HEK293 (cell line): Measurements from ENCODE around the gene FEV.

Experiments
- GFI1B ChIP-seq: fragments of 450-650 bp; formaldehyde crosslinking; IDR thresholded peaks from 2 replicates; pipeline ENCODE4 v1.5.1; 2016; ENCODE audit warnings: missing biosample characterization, missing genetic modification characterization
- GLI4 ChIP-seq: fragments of 450-650 bp; formaldehyde crosslinking; IDR thresholded peaks from 2 replicates; pipeline ENCODE4 v1.5.1; 2016; ENCODE audit warnings: missing biosample characterization, missing genetic modification characterization
- GLIS1 ChIP-seq: fragments of 450-650 bp; formaldehyde crosslinking; IDR thresholded peaks from 2 replicates; pipeline ENCODE4 v1.5.1; 2016; ENCODE audit warnings: missing biosample characterization, missing genetic modification characterization
- IKZF3 ChIP-seq: fragments of 450-650 bp; IDR thresholded peaks from 2 replicates; pipeline ENCODE4 v1.5.0; 2018; ENCODE audit warnings: missing biosample characterization, mild to moderate bottlenecking, missing genetic modification characterization, moderate library complexity
- KLF10 ChIP-seq: fragments of 450-650 bp; IDR thresholded peaks from 2 replicates; pipeline ENCODE4 v1.5.1; 2018; ENCODE audit warnings: missing biosample characterization, mild to moderate bottlenecking, missing genetic modification characterization
- OVOL3 ChIP-seq: fragments of 450-650 bp; formaldehyde crosslinking; IDR thresholded peaks from 2 replicates; pipeline ENCODE4 v1.5.1; 2016; ENCODE audit warnings: missing biosample characterization, missing genetic modification characterization
- PRDM1 ChIP-seq: fragments of 450-650 bp; formaldehyde crosslinking; IDR thresholded peaks from 2 replicates; pipeline ENCODE4; 2016; ENCODE audit warnings: missing biosample characterization, missing genetic modification characterization
- PRDM6 ChIP-seq: fragments of 450-650 bp; formaldehyde crosslinking; IDR thresholded peaks from 2 replicates; pipeline ENCODE4 v1.5.1; 2017; ENCODE audit warnings: missing biosample characterization, missing genetic modification characterization
- SP2 ChIP-seq: fragments of 450-650 bp; formaldehyde crosslinking; IDR thresholded peaks from 2 replicates; pipeline ENCODE4 v1.5.1; 2016; ENCODE audit warnings: missing biosample characterization, missing genetic modification characterization
- ZBTB11 ChIP-seq: fragments of 450-650 bp; formaldehyde crosslinking; conservative IDR thresholded peaks from 2 replicates; pipeline ENCODE4 v1.5.1; 2016; ENCODE audit warnings: low read depth, missing biosample characterization, missing genetic modification characterization
- ZBTB21 ChIP-seq: fragments of 450-650 bp; formaldehyde crosslinking; IDR thresholded peaks from 2 replicates; pipeline ENCODE4 v1.5.1; 2017; ENCODE audit warnings: missing biosample characterization, missing genetic modification characterization
- ZBTB26 ChIP-seq: fragments of 450-650 bp; formaldehyde crosslinking; optimal IDR thresholded peaks from 2 replicates; pipeline ENCODE3; 2016; ENCODE audit warnings: missing biosample characterization, mild to moderate bottlenecking, missing genetic modification characterization
- ZEB2 ChIP-seq: fragments of 450-650 bp; formaldehyde crosslinking; IDR thresholded peaks from 2 replicates; pipeline ENCODE4 v1.5.1; 2016; ENCODE audit warnings: missing biosample characterization, missing genetic modification characterization
- ZNF114 ChIP-seq: fragments of 450-650 bp; formaldehyde crosslinking; IDR thresholded peaks from 2 replicates; pipeline ENCODE4 v1.5.0; 2017; ENCODE audit warnings: missing biosample characterization, missing genetic modification characterization
- ZNF24 ChIP-seq: fragments of 450-650 bp; formaldehyde crosslinking; IDR thresholded peaks from 2 replicates; pipeline ENCODE4 v1.5.1; 2016; ENCODE audit warnings: missing biosample characterization, missing genetic modification characterization
- ZNF280C ChIP-seq: fragments of 450-650 bp; formaldehyde crosslinking; IDR thresholded peaks from 2 replicates; pipeline ENCODE4 v1.5.1; 2016; ENCODE audit warnings: missing biosample characterization, missing genetic modification characterization
- ZNF394 ChIP-seq: fragments of 450-650 bp; formaldehyde crosslinking; IDR thresholded peaks from 2 replicates; pipeline ENCODE4 v1.5.1; 2016; ENCODE audit warnings: missing biosample characterization, missing genetic modification characterization, mild to moderate bottlenecking, moderate library complexity, borderline replicate concordance
- ZNF398 ChIP-seq: fragments of 450-650 bp; formaldehyde crosslinking; IDR thresholded peaks from 2 replicates; pipeline ENCODE4 v1.5.1; 2017; ENCODE audit warnings: missing biosample characterization, missing genetic modification characterization
- ZNF416 ChIP-seq: fragments of 450-650 bp; formaldehyde crosslinking; IDR thresholded peaks from 2 replicates; pipeline ENCODE4 v1.5.1; 2016; ENCODE audit warnings: missing biosample characterization, missing genetic modification characterization
- ZNF544 ChIP-seq: fragments of 450-650 bp; formaldehyde crosslinking; IDR thresholded peaks from 2 replicates; pipeline ENCODE4 v1.5.0; 2017; ENCODE audit warnings: missing biosample characterization, missing genetic modification characterization
- ZNF629 ChIP-seq: fragments of 450-650 bp; formaldehyde crosslinking; IDR thresholded peaks from 2 replicates; pipeline ENCODE4 v1.5.1; 2017; ENCODE audit warnings: missing biosample characterization, missing genetic modification characterization
- ZNF660 ChIP-seq: fragments of 450-650 bp; IDR thresholded peaks from 2 replicates; pipeline ENCODE4 v1.5.1; 2018; ENCODE audit warnings: missing biosample characterization, mild to moderate bottlenecking, missing genetic modification characterization
- ZNF777 ChIP-seq: fragments of 450-650 bp; formaldehyde crosslinking; IDR thresholded peaks from 2 replicates; pipeline ENCODE4 v1.5.1; 2017; ENCODE audit warnings: missing biosample characterization, missing genetic modification characterization, borderline replicate concordance
- ZSCAN5A ChIP-seq: fragments of 450-650 bp; formaldehyde crosslinking; IDR thresholded peaks from 2 replicates; pipeline ENCODE4 v1.5.1; 2016; ENCODE audit warnings: missing biosample characterization, missing genetic modification characterization
- ZXDB ChIP-seq: fragments of 450-650 bp; formaldehyde crosslinking; IDR thresholded peaks from 2 replicates; pipeline ENCODE4 v1.5.1; 2016; ENCODE audit warnings: missing biosample characterization, missing genetic modification characterization

FEV gene

GRCh38 chr2:219002395-219003266, 17.6 kb upstream of the FEV start (continued):
- TF ChIP-seq ZNF280C (tag by site-specific recombination), result no peak
- TF ChIP-seq ZNF629 (tag by site-specific recombination), result peak; percentile 25; the same call in 1 of the 2 replicates
- TF ChIP-seq ZNF394 (tag by site-specific recombination), result 0 out of 2 replicates have a peak, but pooled peaks have one; percentile 38
- no peak for TF ChIP-seq ZNF416 (tag by site-specific recombination)
- 0 out of 2 replicates have a peak, but pooled peaks have one; percentile 14 for TF ChIP-seq ZXDB
- TF ChIP-seq KLF10 (tag by site-specific recombination), result no peak
- no peak for TF ChIP-seq PRDM1 (tag by site-specific recombination)
- TF ChIP-seq ZBTB21 (tag by site-specific recombination), result no peak
- TF ChIP-seq OVOL3 (tag by site-specific recombination), result no peak
- peak; percentile 40; the same call in 1 of the 2 replicates for TF ChIP-seq ZNF660 (tag by site-specific recombination)
- TF ChIP-seq ZNF398 (tag by site-specific recombination), result no peak
- TF ChIP-seq GLIS1 (tag by site-specific recombination), result peak; percentile 64
- TF ChIP-seq ZBTB11 (tag by site-specific recombination), result 0 out of 2 replicates have a peak, but pooled peaks have one; percentile 4
- no peak for TF ChIP-seq ZNF114
- TF ChIP-seq ZNF544, result no peak
- 0 out of 2 replicates have a peak, but pooled peaks have one; percentile 39 for TF ChIP-seq ZSCAN5A (tag by site-specific recombination)
- TF ChIP-seq ZEB2 (tag by site-specific recombination), result peak; percentile 58; the same call in 1 of the 2 replicates
- 0 out of 2 replicates have a peak, but pooled peaks have one; percentile 49 for TF ChIP-seq SP2 (tag by site-specific recombination)
- no peak for TF ChIP-seq GFI1B (tag by site-specific recombination)
- TF ChIP-seq ZBTB26 (tag by site-specific recombination), result peak; percentile 79
- no peak for TF ChIP-seq GLI4
- no peak for TF ChIP-seq ZNF24
- no peak for TF ChIP-seq PRDM6 (tag by site-specific recombination)
- peak; percentile 19; the same call in 1 of the 2 replicates for TF ChIP-seq IKZF3 (tag by site-specific recombination)
- TF ChIP-seq ZNF777, result 0 out of 2 replicates have a peak, but pooled peaks have one; percentile 12
